DMS153 treated with DMSO at 0.1 percent for 48 hours (cell line): ENCODE data around the gene CACNA2D3.

Experiments used
- DNase-seq: peaks from one replicate; lab custom pipeline; 2025; ENCODE audit not compliant: unreplicated experiment; lab: John Stamatoyannopoulos, UW

The CACNA2D3 gene

DNA sequence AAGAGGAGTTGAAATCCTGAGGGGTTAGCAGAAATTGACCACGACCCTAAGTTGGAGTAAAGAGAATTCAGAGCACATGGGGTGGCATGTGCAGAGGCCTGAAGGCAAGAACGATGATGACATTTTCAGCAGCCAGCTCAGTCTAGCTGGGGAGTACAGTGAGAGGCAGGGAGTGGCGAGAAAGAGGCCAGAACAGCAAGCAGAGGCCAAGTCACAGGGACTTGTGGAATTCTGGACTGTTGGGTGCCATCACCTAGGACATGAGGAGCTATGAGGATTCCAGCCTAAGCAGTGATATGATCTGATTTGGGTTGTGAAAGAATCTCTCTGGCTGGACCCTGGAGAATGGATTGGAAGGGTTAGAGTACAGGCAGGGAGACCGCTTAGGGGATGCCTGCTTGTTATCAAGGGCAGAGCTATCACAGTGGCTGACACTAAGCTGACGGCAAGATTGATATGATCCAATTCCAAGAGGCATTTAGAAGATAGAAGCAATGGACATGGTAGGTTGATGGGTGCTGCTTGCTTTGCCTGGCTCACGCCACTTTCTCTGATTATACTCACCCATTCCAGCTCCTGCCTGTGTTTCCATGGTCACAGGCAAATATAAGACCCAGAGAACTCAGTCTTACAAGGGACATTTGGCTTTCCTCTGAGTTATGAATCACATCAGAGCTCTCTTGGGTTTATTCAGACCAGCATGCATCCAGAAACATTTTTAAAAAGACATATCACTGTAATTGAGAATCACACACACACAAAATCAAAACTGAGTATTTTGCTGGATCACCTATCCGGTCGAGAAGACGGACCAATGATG, 739.1 kb downstream of the CACNA2D3 start:
- no peak for DNase-seq

GRCh38 chr3:54862526-54862925, 740.2 kb downstream of the CACNA2D3 start:
- DNase-seq = no peak

- no peak for DNase-seq
Observed at GRCh38 chr3:54863366-54863765, 741.0 kb downstream of the CACNA2D3 start.

GRCh38 chr3:54863786-54864185, 741.4 kb downstream of the CACNA2D3 start:
- DNase-seq = no peak

- no peak for DNase-seq
Observed at GRCh38 chr3:54865316-54865715, 743.0 kb downstream of the CACNA2D3 start.

- no peak for DNase-seq
Observed at GRCh38 chr3:54866251-54866650, 743.9 kb downstream of the CACNA2D3 start.

DNA sequence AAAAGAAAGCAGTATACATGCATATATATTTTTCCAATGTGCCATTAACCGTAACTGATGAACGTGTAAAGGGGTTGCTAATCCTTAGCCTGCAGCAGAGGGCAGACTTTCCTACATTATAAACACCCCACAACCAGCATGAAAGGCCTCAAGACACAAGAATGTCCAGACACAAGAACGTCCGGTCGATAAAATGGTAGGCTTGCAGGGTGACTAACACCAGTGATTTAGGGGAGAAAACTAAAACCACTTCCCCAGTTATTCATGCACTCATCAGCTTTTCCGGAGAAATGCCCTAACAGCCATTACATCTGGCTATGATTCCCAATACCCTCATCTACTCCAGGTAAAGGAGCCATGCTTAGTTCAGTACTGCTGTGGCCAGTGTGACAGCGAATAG, 748.1 kb downstream of the CACNA2D3 start:
- DNase-seq = no peak

DNA sequence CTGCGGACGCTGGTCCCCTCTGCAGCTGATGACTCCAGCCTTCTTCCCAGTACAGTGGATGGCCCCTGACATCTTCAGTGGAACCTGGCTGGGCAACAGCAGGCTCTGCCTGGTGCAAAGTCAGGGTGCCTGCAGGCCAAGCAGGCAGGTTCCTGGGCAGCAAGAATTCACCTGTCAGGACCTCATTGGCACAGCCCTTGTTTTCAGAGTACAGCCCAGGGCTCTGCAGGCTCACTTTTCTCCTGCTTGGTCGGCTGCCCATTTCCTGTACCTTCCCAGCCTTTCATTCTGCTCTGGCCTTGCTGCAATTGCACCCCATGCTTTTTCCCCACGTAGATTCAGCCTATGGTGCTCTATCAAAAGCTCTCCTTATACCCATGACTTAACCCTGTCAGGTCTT, 749.5 kb downstream of the CACNA2D3 start:
- DNase-seq = no peak

DNA sequence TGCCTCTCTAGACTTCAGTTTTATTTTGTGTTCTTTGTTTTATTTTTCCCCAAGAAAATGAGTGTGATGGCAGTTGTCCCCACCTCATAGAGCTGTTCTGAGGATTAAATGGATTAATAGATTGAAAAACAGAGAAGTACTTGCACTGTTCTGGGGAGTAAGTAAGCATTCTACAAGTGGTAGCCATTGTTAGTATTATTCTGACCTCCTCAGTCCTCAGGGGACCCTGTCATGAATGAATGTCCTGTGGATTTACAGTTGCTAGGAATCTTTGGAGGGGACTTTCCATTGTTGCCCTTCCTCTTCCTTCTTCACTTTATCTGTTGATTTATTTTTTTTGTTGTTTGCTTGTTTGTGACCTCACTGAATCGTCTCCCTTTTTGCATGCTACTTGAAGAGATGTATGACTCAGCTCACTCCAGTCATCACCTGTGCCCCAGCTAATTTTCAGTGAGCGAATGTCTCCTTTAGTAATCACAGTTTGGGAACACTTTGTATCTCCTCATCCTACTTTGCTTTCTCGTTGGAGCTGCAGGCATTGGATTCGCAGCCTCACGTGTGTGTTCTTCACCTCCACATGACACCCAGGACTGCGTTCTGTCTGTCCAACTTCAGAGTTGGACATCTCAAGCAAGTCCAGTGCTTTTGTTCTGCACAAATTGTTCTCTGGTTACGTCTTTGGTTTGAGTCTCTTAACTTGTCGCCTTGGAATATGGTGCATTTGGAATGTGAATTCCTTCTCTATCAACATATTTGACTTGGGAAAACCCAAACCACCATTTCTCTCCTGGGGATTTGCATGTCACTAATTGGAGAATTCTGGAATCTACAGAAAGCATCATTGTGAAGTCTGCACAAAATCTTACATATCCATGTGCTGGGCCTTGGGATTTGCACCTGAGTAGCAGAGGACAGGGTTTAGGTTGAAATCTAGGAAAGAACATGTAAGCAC, 751.0 kb downstream of the CACNA2D3 start:
- DNase-seq = no peak

GRCh38 chr3:54874816-54875556, 752.6 kb downstream of the CACNA2D3 start:
- no peak for DNase-seq

DNA sequence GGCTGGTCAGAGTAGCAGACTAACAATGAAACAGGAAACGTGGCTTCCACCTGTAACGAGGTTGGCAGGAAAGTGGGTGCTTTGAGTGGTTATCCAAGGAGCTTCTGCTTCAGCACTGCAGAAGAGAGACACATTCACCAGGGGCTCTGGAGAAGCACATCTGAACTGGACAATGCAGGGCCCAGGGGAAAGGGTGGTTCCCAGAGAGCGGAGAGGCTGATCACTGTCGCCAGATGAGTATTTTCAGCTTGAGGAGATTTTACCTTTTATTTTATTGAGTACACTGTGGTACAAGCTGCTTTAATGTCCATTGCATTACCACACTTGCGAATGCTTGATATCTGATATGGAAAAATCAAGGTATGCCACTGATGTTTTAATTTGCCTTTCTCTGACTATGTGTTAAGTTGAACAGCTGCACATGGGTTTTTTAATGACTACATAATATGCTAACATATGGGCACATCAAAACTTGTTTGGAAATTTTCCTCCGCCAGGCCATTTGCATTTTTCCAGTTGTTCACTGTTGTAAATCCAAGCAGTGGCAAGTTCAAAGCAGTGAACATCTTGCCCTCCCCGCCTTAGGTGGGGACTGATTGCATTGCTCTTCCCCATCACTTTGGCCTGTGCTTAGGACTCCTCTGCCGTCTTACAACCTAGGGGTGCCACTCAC, 753.4 kb downstream of the CACNA2D3 start:
- peak; percentile 13 for DNase-seq

DNA sequence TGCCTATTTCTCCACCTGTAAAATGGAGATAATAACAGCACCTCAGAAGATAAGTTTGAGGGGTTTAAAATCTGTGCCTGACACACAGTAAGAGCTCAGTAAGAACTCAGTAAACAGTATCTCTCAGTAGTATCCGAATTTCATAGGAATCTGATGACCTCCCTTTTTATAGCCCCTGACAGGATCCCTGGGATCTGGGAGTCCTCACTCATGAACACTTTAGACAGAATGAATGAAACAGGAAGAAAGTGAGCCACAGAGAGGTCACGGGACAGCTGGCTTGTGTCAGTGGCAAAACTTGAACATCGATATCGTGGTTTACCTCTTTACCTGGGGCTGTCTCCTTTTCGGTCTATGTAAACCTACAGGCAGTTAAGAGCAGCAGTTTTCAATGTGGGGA, 754.3 kb downstream of the CACNA2D3 start:
- DNase-seq = no peak

GRCh38 chr3:54877730-54878129, 755.4 kb downstream of the CACNA2D3 start:
- DNase-seq = no peak

- no peak for DNase-seq
Observed at GRCh38 chr3:54878145-54878544, 755.8 kb downstream of the CACNA2D3 start.

- DNase-seq = no peak
Observed at GRCh38 chr3:54882129-54882833, 759.9 kb downstream of the CACNA2D3 start.

DNA sequence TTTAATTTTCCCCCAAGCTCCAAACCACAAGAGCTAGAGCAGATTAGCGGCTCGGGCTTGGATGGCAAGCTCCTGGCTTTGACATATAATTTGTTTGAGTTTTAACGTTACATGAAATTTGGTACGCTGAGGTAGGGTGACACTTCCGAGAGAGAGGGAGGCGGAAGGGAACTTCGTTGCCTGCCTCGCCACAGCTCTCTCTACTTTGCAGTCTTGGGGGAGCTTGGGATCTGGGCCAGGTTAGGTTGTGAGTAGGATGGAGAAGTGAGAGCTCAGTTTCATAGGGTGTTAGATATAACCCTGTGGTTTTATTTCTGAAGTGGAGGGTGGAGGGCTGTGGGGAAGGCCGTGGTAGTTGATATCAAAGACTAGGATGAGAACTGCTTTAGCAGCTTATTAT, 765.8 kb downstream of the CACNA2D3 start:
- no peak for DNase-seq

GRCh38 chr3:54888873-54889272, 766.5 kb downstream of the CACNA2D3 start:
- no peak for DNase-seq

GRCh38 chr3:54889731-54890130, 767.4 kb downstream of the CACNA2D3 start:
- no peak for DNase-seq

GRCh38 chr3:54891540-54891897, 769.2 kb downstream of the CACNA2D3 start:
- peak; percentile 15 for DNase-seq

- no peak for DNase-seq
Observed at GRCh38 chr3:54892168-54892567, 769.8 kb downstream of the CACNA2D3 start.
